ENCODE measurements around the gene CARS2. TPM values are rescaled to one million over a fixed set of nuclear protein-coding genes. Genes with fewer than 3 reads are reported as not detected.

The CARS2 gene
- polyA plus RNA-seq, 2 of the 4 experiments (the other 2 are of a cell fraction) = 31.5 to 41.4 TPM

GRCh38 chr13:110650436-110650835, 55.5 kb downstream of the CARS2 start:
- no peak for FAIRE-seq
- ChIA-PET POLR2A (no interaction called here), CTCF (no interaction called here)
- no peak overlapping the region for H3K4me2 ChIP-seq
- no peak overlapping the region for H3K27ac ChIP-seq
- no peaks in the 10 kb centered on the region for H3K4me1 ChIP-seq
- WGBS (ENCODE audit: missing lambda C conversion rate) = 100% methylated on average over 6 of the region's 14 CpGs
- no peak for ATAC-seq
- no peak for DNase-seq (ENCODE audit: low read depth in 1 of 2, low spot score in 1 of 2)
- no peak for TF ChIP-seq BHLHE40 (IDR thresholded peaks at IDR 0.05; ENCODE audit: low read depth, low read length)
- TF ChIP-seq HDAC2 (IDR thresholded peaks at IDR 0.05) = no peak
- no peak for TF ChIP-seq RAD21 (conservative IDR thresholded peaks at IDR 0.05 in 1 of 2, IDR thresholded peaks at IDR 0.05 in 1 of 2)
- no peak for TF ChIP-seq FOXS1 (CRISPR knock-in tag; IDR thresholded peaks at IDR 0.05)
- TF ChIP-seq, protein P1, sequence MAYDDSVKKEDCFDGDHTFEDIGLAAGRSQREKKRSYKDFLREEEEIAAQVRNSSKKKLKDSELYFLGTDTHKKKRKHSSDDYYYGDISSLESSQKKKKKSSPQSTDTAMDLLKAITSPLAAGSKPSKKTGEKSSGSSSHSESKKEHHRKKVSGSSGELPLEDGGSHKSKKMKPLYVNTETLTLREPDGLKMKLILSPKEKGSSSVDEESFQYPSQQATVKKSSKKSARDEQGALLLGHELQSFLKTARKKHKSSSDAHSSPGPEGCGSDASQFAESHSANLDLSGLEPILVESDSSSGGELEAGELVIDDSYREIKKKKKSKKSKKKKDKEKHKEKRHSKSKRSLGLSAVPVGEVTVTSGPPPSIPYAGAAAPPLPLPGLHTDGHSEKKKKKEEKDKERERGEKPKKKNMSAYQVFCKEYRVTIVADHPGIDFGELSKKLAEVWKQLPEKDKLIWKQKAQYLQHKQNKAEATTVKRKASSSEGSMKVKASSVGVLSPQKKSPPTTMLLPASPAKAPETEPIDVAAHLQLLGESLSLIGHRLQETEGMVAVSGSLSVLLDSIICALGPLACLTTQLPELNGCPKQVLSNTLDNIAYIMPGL (CRISPR knock-in tag; IDR thresholded peaks at IDR 0.05; ENCODE audit: borderline replicate concordance) = no peak
- no peak for TF ChIP-seq PHF8 (IDR thresholded peaks at IDR 0.05; ENCODE audit: borderline replicate concordance, low read depth)
- TF ChIP-seq FOSB (CRISPR knock-in tag; IDR thresholded peaks at IDR 0.05) = no peak
- TF ChIP-seq CHD2 (IDR thresholded peaks at IDR 0.05; ENCODE audit: low read length, partially characterized antibody) = no peak
- TF ChIP-seq MAFK (IDR thresholded peaks at IDR 0.05; ENCODE audit: partially characterized antibody) = no peak
- no peak for TF ChIP-seq HOXB5 (CRISPR knock-in tag; IDR thresholded peaks at IDR 0.05)
- TF ChIP-seq KDM5A (IDR thresholded peaks at IDR 0.05) = no peak
- H3K9me3 ChIP-seq = no peaks in the 10 kb centered on the region
- H3K4me3 ChIP-seq = no peak overlapping the region

- FAIRE-seq (no peak), ATAC-seq (no peak), DNase-seq (ENCODE audit: low read depth in 1 of 2, low spot score in 1 of 2) (no peak)
- no peak overlapping the region for H3K4me2 ChIP-seq
- TF ChIP-seq FOXS1 (CRISPR knock-in tag; IDR thresholded peaks at IDR 0.05) (no peak), RARB (CRISPR knock-in tag; IDR thresholded peaks at IDR 0.05) (no peak), NR3C1 (IDR thresholded peaks at IDR 0.05) (no peak), MAZ (IDR thresholded peaks at IDR 0.05; ENCODE audit: borderline replicate concordance, low read depth, low read length) (no peak), TP53 (CRISPR knock-in tag; IDR thresholded peaks at IDR 0.05) (no peak), NFE2L2 (conservative IDR thresholded peaks at IDR 0.05; ENCODE audit: low read length) (no peak), MAFK (IDR thresholded peaks at IDR 0.05; ENCODE audit: partially characterized antibody) (no peak), PBX3 (IDR thresholded peaks at IDR 0.05) (no peak), HOXA7 (CRISPR knock-in tag; IDR thresholded peaks at IDR 0.05) (no peak), SMC3 (IDR thresholded peaks at IDR 0.05) (no peak), ZFP36 (IDR thresholded peaks at IDR 0.05; ENCODE audit: borderline replicate concordance, partially characterized antibody) (no peak), EP300 (IDR thresholded peaks at IDR 0.05) (no peak), JUN (IDR thresholded peaks at IDR 0.05) (no peak), MAX (IDR thresholded peaks at IDR 0.05) (no peak), POLR2AphosphoS2 (conservative IDR thresholded peaks at IDR 0.05; ENCODE audit: low read length) (no peak)
- no peak overlapping the region for H3K4me3 ChIP-seq
- H3K9me3 ChIP-seq = no peaks in the 10 kb centered on the region
- no peak overlapping the region for H3K27ac ChIP-seq
- 87% methylated on average over 7 of the region's 7 CpGs for whole genome bisulfite sequencing (ENCODE audit: missing lambda C conversion rate)
- CTCF ChIA-PET = interaction anchor here (1.4 kb wide), 1 partner anchor 10 kb away, joined by 4 read pairs; no protein-coding TSS in a partner anchor
- POLR2A ChIA-PET = no interaction called here
- no peaks in the 10 kb centered on the region for H3K4me1 ChIP-seq
These were observed 56.4 kb downstream of the CARS2 start for GRCh38 chr13:110649551-110649950.
